Endothelial cell of umbilical vein (primary cell): ENCODE results near the gene GNA12.

Experiments used
- CTCF ChIP-seq, 2 donors: IDR thresholded peaks; 1 replicate in 1 of 2; 2 replicates in 1 of 2; pipeline ENCODE4 v1.5.1; 2011; ENCODE audit warnings: low read length in 2 of 2, mild to moderate bottlenecking in 2 of 2, moderate library complexity in 2 of 2, control low read depth in 1 of 2, inconsistent platforms in 1 of 2, low read depth in 1 of 2; ENCODE audit not compliant: insufficient read depth in 1 of 2; ENCODE audit errors: extremely low read depth in 1 of 2
- EZH2 ChIP-seq: IDR thresholded peaks from 2 replicates; pipeline ENCODE4 v1.6.1; 2012; ENCODE audit warnings: borderline replicate concordance, low read depth, mild to moderate bottlenecking, moderate library complexity, low read length, inconsistent platforms; ENCODE audit not compliant: severe bottlenecking
- GATA2 ChIP-seq: IDR thresholded peaks from 2 replicates; pipeline ENCODE4 v1.7.0; 2011; ENCODE audit warnings: low read depth, mild to moderate bottlenecking, moderate library complexity, mixed read lengths, low read length; ENCODE audit not compliant: insufficient read length, insufficient read depth
- JUN ChIP-seq: IDR thresholded peaks from 2 replicates; pipeline ENCODE4 v1.6.1; 2011; ENCODE audit warnings: borderline replicate concordance, low read depth; ENCODE audit not compliant: insufficient read length, insufficient read depth
- MAX ChIP-seq: IDR thresholded peaks from 2 replicates; pipeline ENCODE4 v1.6.1; 2011; ENCODE audit not compliant: insufficient read depth, insufficient read length
- MYC ChIP-seq: IDR thresholded peaks from one replicate; pipeline ENCODE4 v1.6.1; 2011; ENCODE audit warnings: mild to moderate bottlenecking, low read depth, low read length
- POLR2A ChIP-seq: IDR thresholded peaks from 2 replicates; pipeline ENCODE4 v1.6.1; 2012; ENCODE audit warnings: low read depth, mild to moderate bottlenecking, control low read depth, low read length
- POLR2AphosphoS5 ChIP-seq: IDR thresholded peaks from 2 replicates; pipeline ENCODE4 v1.6.1; 2012; ENCODE audit warnings: low read depth, mild to moderate bottlenecking, control low read depth, low read length, moderate library complexity; ENCODE audit not compliant: insufficient read depth

DNA sequence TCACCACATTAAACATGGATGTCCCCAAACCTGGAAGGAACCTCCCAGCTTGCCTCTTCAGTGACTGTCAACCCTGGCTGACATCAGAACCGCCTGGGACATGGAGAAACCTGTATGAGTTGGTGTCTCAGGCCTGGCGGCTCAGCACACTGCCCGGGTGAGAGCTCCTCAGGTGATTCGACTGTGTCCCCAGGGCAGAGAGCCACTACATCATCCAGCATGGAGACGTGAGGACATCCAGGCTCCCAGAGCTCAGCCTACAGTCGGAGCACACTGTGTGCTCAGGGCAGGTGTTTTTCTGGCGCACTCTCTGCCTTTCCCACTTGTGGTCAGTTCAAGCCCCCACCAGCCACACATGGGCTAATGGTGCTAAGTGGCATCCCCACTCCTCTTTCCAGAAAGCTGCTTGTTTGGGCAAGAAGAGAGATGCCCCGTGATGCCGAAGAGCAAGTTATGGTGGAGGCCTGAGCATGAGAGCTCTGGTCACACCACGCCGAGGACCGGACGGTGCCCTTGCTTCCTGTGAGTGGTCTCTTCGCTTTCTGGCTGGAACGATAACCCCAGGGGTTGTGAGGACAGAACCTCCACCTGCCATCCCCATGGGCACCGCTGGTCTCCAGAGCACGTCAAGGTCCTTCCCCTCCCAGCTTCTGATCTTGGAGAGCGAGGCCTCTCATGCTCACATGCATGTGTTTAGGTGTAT is 117.6 kb downstream of the GNA12 start:
- TF ChIP-seq MYC = no peak
- no peak for TF ChIP-seq CTCF (IDR thresholded peaks at IDR 0.05; ENCODE audit: extremely low read depth in 1 of 2, insufficient read depth in 1 of 2, low read depth in 1 of 2, low read length in 2 of 2)
- no peak for TF ChIP-seq POLR2A
- no peak for TF ChIP-seq GATA2
- no peak for TF ChIP-seq POLR2AphosphoS5
- no peak for TF ChIP-seq MAX
- no peak for TF ChIP-seq EZH2
- TF ChIP-seq JUN = no peak
